Measurements from ENCODE around the gene TRA2B.

GRCh38 chr3:185933374-185934173 is 4.2 kb downstream of the TRA2B start:
- TF ChIP-seq CTCF (IDR thresholded peaks at IDR 0.05 in 8 of 11, conservative IDR thresholded peaks at IDR 0.05 in 3 of 11) = no peak
- TF ChIP-seq POLR2A (IDR thresholded peaks at IDR 0.05) = no peak
